Neural progenitor cell (in vitro differentiated cells): ENCODE measurements around the gene ITPRIPL2. TPM values are rescaled to one million over a fixed set of nuclear protein-coding genes. Genes with fewer than 3 reads are reported as not detected.

Experiments used
- DNase-seq: peaks from one replicate; pipeline ENCODE4 v3.0.0-alpha.2; 2016; ENCODE audit warnings: low spot score
- H2AFZ ChIP-seq: fragments of 200-600 bp; sonication (generic); replicated peaks from 2 replicates; pipeline ENCODE4 v1.6.1; 2016; ENCODE audit warnings: antibody characterized with exemption
- H3F3A ChIP-seq: fragments of 200-600 bp; sonication (generic); 2 replicates; pipeline ENCODE4 v1.6.1; 2016; ENCODE audit warnings: antibody characterized with exemption, low read depth
- H3K27ac ChIP-seq: fragments of 200-600 bp; sonication (generic); 2 replicates; pipeline ENCODE4 v1.5.1; 2016; ENCODE audit warnings: mild to moderate bottlenecking
- H3K27me3 ChIP-seq: fragments of 200-600 bp; sonication (generic); 2 replicates; pipeline ENCODE4 v1.6.1; 2016; ENCODE audit warnings: mild to moderate bottlenecking, moderate library complexity
- H3K36me3 ChIP-seq: fragments of 200-600 bp; sonication (generic); 2 replicates; pipeline ENCODE4 v1.5.1; 2016
- H3K4me1 ChIP-seq: fragments of 200-600 bp; sonication (generic); 2 replicates; pipeline ENCODE4 v1.6.1; 2016; ENCODE audit warnings: mixed run types
- H3K4me2 ChIP-seq: fragments of 200-600 bp; sonication (generic); 2 replicates; pipeline ENCODE4 v1.6.1; 2016
- H3K4me3 ChIP-seq: fragments of 200-600 bp; sonication (generic); 2 replicates; pipeline ENCODE4 v1.5.1; 2016
- H3K79me2 ChIP-seq: fragments of 200-600 bp; sonication (generic); 2 replicates; pipeline ENCODE4 v1.6.1; 2016; ENCODE audit warnings: low read depth
- H3K9ac ChIP-seq: fragments of 200-600 bp; sonication (generic); 2 replicates; pipeline ENCODE4 v1.6.1; 2016
- H3K9me3 ChIP-seq: fragments of 200-600 bp; sonication (generic); 2 replicates; pipeline ENCODE4 v1.5.1; 2016; ENCODE audit warnings: low read depth
- H4K20me1 ChIP-seq: fragments of 200-600 bp; sonication (generic); 2 replicates; pipeline ENCODE4 v1.6.1; 2016; ENCODE audit warnings: low read depth
- H3K27ac Mint-ChIP-seq: 3 replicates; pipeline ENCODE4 v1.8.0; 2021; ENCODE audit warnings: mixed read lengths
- H3K27me3 Mint-ChIP-seq: 2 replicates; pipeline ENCODE4 v1.8.0; 2022; ENCODE audit warnings: low read depth, mild to moderate bottlenecking, inconsistent platforms, moderate library complexity, mixed read lengths; ENCODE audit not compliant: insufficient read depth
- H3K36me3 Mint-ChIP-seq: 3 replicates; pipeline ENCODE4 v1.8.0; 2021; ENCODE audit warnings: mixed read lengths
- H3K4me1 Mint-ChIP-seq: 3 replicates; pipeline ENCODE4 v1.8.0; 2021; ENCODE audit warnings: mixed read lengths
- H3K4me3 Mint-ChIP-seq: 3 replicates; pipeline ENCODE4 v1.8.0; 2021; ENCODE audit warnings: mild to moderate bottlenecking, moderate library complexity, mixed read lengths
- H3K9me3 Mint-ChIP-seq: 3 replicates; pipeline ENCODE4 v1.8.0; 2020; ENCODE audit warnings: mixed read lengths
- EZH2 ChIP-seq: fragments of 200-600 bp; sonication (generic); IDR thresholded peaks from 2 replicates; pipeline ENCODE4 v1.6.1; 2017; ENCODE audit warnings: antibody characterized with exemption, mild to moderate bottlenecking, moderate library complexity
- EZH2phosphoT487 ChIP-seq: fragments of 200-600 bp; sonication (generic); IDR thresholded peaks from 2 replicates; pipeline ENCODE4 v1.6.1; 2017; ENCODE audit warnings: antibody characterized with exemption
- total RNA-seq: library from RNA; depleted of rRNA; stranded (reverse); fragments of >200 nt; gene quantifications from 2 replicates; pipeline ENCODE4 v1.2.3, GENCODE V29; 2015; ENCODE audit warnings: low replicate concordance
- TF ChIP-seq, protein P1 (sequence below): fragments of 200-600 bp; sonication (generic); IDR thresholded peaks from 2 replicates; pipeline ENCODE4 v1.5.1; 2017; ENCODE audit warnings: antibody characterized with exemption, mild to moderate bottlenecking

Gene ITPRIPL2
- total RNA-seq, 1 donor from 2014 or later, result 3.7 TPM

DNA sequence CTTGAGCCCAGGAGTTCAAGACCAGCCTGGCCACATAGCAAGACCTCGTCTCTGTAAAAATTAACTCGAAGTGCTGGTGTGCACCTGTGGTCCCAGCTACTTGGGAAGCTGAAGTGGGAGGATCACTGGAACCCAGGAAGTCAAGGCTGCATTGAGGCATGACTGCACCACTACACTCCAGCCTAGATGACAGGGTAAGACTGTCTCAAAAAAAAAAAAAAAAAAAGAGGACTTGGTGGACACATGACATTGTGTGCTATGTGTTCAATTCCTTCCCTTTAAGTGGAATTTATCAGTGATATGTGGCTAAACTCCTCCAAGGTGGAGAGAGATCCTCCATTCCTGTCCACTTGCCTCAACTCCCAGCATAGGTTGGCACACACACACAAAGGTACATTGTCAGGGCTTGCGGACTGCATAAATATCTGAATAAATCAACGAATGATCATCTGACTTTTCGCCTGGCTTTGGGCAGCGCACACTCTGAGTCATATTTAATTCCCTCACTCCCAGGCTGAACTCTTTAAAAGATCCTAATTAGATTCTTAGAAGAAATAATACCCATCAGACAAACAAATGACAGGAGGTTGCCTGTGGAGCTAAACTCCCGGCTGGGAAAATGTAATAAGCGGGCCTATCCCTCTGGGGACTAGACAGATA is 29.3 kb downstream of the ITPRIPL2 start:
- no peaks in the 10 kb centered on the region for H3K79me2 ChIP-seq
- H3K9ac ChIP-seq, result no peak overlapping the region
- Mint-ChIP-seq H3K27me3 (peaks cover 9% of the 10 kb centered on the region), H3K4me1 (peaks cover 36% of the 10 kb centered on the region), H3K27ac (peak overlapping the region; percentile 62), H3K4me3 (no peak overlapping the region), H3K9me3 (peaks cover 2% of the 10 kb centered on the region), H3K36me3 (no peaks in the 10 kb centered on the region)
- H3K4me1 ChIP-seq, result no peaks in the 10 kb centered on the region
- TF ChIP-seq, protein P1, sequence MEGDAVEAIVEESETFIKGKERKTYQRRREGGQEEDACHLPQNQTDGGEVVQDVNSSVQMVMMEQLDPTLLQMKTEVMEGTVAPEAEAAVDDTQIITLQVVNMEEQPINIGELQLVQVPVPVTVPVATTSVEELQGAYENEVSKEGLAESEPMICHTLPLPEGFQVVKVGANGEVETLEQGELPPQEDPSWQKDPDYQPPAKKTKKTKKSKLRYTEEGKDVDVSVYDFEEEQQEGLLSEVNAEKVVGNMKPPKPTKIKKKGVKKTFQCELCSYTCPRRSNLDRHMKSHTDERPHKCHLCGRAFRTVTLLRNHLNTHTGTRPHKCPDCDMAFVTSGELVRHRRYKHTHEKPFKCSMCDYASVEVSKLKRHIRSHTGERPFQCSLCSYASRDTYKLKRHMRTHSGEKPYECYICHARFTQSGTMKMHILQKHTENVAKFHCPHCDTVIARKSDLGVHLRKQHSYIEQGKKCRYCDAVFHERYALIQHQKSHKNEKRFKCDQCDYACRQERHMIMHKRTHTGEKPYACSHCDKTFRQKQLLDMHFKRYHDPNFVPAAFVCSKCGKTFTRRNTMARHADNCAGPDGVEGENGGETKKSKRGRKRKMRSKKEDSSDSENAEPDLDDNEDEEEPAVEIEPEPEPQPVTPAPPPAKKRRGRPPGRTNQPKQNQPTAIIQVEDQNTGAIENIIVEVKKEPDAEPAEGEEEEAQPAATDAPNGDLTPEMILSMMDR, result no peak
- TF ChIP-seq EZH2phosphoT487 (no peak), EZH2 (no peak)
- no peaks in the 10 kb centered on the region for H3K36me3 ChIP-seq
- no peaks in the 10 kb centered on the region for H3K27me3 ChIP-seq
- no peaks in the 10 kb centered on the region for H3F3A ChIP-seq
- no peak overlapping the region for H3K27ac ChIP-seq
- H4K20me1 ChIP-seq, result no peaks in the 10 kb centered on the region
- no peak for DNase-seq
- no peak overlapping the region for H3K4me3 ChIP-seq
- no peak overlapping the region for H2AFZ ChIP-seq
- H3K9me3 ChIP-seq, result peaks cover 1% of the 10 kb centered on the region
- no peak overlapping the region for H3K4me2 ChIP-seq

- Histone ChIP-seq H3K9me3 (peaks cover 3% of the 10 kb centered on the region), H3K79me2 (no peaks in the 10 kb centered on the region), H3K4me3 (no peak overlapping the region), H3K4me1 (no peaks in the 10 kb centered on the region), H3K36me3 (no peaks in the 10 kb centered on the region), H3K4me2 (no peak overlapping the region), H3K9ac (no peak overlapping the region), H4K20me1 (no peaks in the 10 kb centered on the region), H3K27me3 (no peaks in the 10 kb centered on the region), H3K27ac (no peak overlapping the region), H3F3A (no peaks in the 10 kb centered on the region), H2AFZ (no peak overlapping the region)
- DNase-seq, result no peak
- H3K27ac Mint-ChIP-seq, result peak overlapping the region; percentile 62
- peaks cover 2% of the 10 kb centered on the region for H3K9me3 Mint-ChIP-seq
- TF ChIP-seq EZH2 (no peak), EZH2phosphoT487 (no peak)
- TF ChIP-seq, protein P1, result no peak
- H3K4me3 Mint-ChIP-seq, result no peak overlapping the region
- peaks cover 33% of the 10 kb centered on the region for H3K4me1 Mint-ChIP-seq
- peaks cover 9% of the 10 kb centered on the region for H3K27me3 Mint-ChIP-seq
- no peaks in the 10 kb centered on the region for H3K36me3 Mint-ChIP-seq
Observed at GRCh38 chr16:19143599-19143956, 29.8 kb downstream of the ITPRIPL2 start.

DNA sequence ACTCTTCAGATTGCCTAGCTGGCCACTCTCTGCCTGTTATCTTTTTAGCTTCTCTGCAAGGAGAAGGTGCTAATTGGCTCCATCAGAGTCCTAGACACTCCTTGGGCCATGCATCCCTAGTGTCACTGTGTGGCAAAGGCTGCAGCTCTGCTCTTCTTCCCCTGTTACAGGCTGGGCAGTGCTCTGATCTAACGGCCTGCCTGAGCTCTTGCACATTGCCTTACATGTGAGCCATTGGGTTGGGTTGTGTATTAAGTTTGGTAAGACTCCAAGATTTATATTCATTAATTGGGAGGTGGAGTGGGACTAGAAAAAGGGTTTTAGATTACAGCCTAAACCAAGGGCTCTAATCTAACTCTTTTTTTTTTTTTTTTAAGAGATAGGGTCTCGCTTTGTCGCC is 31.2 kb downstream of the ITPRIPL2 start:
- TF ChIP-seq, protein P1, result no peak
- TF ChIP-seq EZH2, result no peak
- TF ChIP-seq EZH2phosphoT487, result no peak
- Histone ChIP-seq H3K4me3 (no peak overlapping the region), H3K4me2 (no peak overlapping the region), H3K4me1 (no peaks in the 10 kb centered on the region), H2AFZ (no peak overlapping the region), H3K27ac (no peak overlapping the region), H3K9me3 (peaks cover 3% of the 10 kb centered on the region), H3K9ac (no peak overlapping the region), H3K36me3 (no peaks in the 10 kb centered on the region), H4K20me1 (no peaks in the 10 kb centered on the region), H3F3A (no peaks in the 10 kb centered on the region), H3K27me3 (no peaks in the 10 kb centered on the region), H3K79me2 (no peaks in the 10 kb centered on the region)
- H3K9me3 Mint-ChIP-seq, result peaks cover 2% of the 10 kb centered on the region
- H3K27ac Mint-ChIP-seq, result peak overlapping the region; percentile 76
- no peak for DNase-seq
- H3K4me1 Mint-ChIP-seq, result peaks cover 25% of the 10 kb centered on the region
- H3K36me3 Mint-ChIP-seq, result no peaks in the 10 kb centered on the region
- no peak overlapping the region for H3K4me3 Mint-ChIP-seq
- H3K27me3 Mint-ChIP-seq, result peaks cover 6% of the 10 kb centered on the region
